ENCODE data around the gene SVOPL. TPM values are rescaled to one million over a fixed set of nuclear protein-coding genes. Genes with fewer than 3 reads are reported as not detected.

Gene SVOPL
- total RNA-seq, 1 donor from 2014 or later, result not detected

GRCh38 chr7:138627361-138627760 lies 73.8 kb downstream of the SVOPL start:
- no peaks in the 10 kb centered on the region for H3K36me3 Mint-ChIP-seq
- no peak for DNase-seq (ENCODE audit: extremely low spot score, unreplicated experiment)
- H3K4me3 Mint-ChIP-seq, result no peak overlapping the region
- H3K9me3 Mint-ChIP-seq, result no peaks in the 10 kb centered on the region
- TF ChIP-seq CTCF (conservative IDR thresholded peaks at IDR 0.05), result no peak
- H3K27ac Mint-ChIP-seq, result no peak overlapping the region
- no peaks in the 10 kb centered on the region for H3K27me3 Mint-ChIP-seq
- peaks cover 8% of the 10 kb centered on the region for H3K4me1 Mint-ChIP-seq (ENCODE audit: unreplicated experiment)

DNA sequence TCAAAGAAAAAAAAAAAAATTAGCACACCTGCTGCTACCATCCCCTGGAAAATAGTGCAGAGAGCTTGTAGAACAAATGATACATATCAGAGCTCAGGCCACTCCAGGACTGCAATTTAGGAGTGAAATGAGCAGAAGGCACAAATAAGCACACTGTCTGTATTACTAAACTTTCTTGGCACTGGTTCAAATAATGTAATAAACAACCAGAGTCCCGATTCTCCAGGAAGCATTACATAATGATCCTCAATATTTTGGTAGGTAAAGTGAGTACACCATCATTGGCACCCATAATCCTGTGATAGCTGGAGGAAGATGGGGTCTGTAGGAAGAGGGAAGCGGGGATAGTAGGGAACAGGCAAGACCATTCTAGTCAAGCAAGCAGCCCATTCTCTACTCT lies 74.3 kb downstream of the SVOPL start:
- Mint-ChIP-seq H3K36me3 (no peaks in the 10 kb centered on the region), H3K4me1 (ENCODE audit: unreplicated experiment) (peaks cover 8% of the 10 kb centered on the region), H3K4me3 (no peak overlapping the region), H3K27ac (no peak overlapping the region), H3K9me3 (no peaks in the 10 kb centered on the region), H3K27me3 (no peaks in the 10 kb centered on the region)
- DNase-seq (ENCODE audit: extremely low spot score, unreplicated experiment), result no peak
- no peak for TF ChIP-seq CTCF (conservative IDR thresholded peaks at IDR 0.05)

DNA sequence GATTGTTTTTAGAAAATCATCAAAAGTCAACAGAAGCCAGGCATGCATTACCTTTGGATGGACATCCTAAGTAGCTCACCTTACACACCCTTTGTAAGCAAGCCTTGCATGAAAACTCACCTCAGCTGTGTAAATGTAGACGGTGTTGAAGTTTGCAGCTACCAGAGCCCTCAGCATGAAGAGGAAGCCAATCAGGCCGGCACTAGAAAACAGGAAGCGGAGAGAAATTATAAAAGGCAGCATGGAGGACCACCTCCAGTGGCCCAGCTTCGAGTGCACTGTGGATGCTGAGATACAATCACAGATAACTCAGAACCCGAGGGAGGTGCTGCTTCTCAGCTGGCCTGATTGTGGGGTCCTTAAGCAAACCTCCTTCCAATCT lies 75.3 kb downstream of the SVOPL start:
- H3K36me3 Mint-ChIP-seq, result no peaks in the 10 kb centered on the region
- no peaks in the 10 kb centered on the region for H3K9me3 Mint-ChIP-seq
- H3K27me3 Mint-ChIP-seq, result no peaks in the 10 kb centered on the region
- TF ChIP-seq CTCF (conservative IDR thresholded peaks at IDR 0.05), result no peak
- H3K4me3 Mint-ChIP-seq, result no peak overlapping the region
- H3K4me1 Mint-ChIP-seq (ENCODE audit: unreplicated experiment), result peaks cover 8% of the 10 kb centered on the region
- DNase-seq (ENCODE audit: extremely low spot score, unreplicated experiment), result no peak
- no peak overlapping the region for H3K27ac Mint-ChIP-seq

- Mint-ChIP-seq H3K4me3 (no peak overlapping the region), H3K36me3 (no peaks in the 10 kb centered on the region), H3K27ac (no peak overlapping the region), H3K9me3 (no peaks in the 10 kb centered on the region), H3K4me1 (ENCODE audit: unreplicated experiment) (peaks cover 8% of the 10 kb centered on the region), H3K27me3 (no peaks in the 10 kb centered on the region)
- no peak for TF ChIP-seq CTCF (conservative IDR thresholded peaks at IDR 0.05)
- no peak for DNase-seq (ENCODE audit: extremely low spot score, unreplicated experiment)
Observed at GRCh38 chr7:138625084-138625848, 75.9 kb downstream of the SVOPL start.

DNA sequence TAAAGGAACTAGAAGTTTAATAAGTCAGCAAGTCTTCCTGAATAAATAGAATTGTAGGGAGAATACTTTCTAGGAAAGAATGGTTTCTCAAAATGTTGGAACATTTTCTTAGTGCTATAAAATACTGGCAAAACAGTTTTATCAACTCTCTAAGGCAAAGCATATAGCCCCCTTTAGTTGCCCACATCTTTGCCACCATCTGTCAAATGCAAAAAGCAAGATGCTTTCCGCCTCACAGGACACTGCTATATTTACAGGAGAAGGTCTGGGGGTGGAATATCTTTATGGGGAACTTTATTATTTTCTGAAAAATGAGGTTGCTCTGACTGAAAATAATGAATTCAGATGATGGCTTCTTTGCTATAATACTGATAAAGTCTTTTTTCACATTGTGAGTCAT lies 78.3 kb downstream of the SVOPL start:
- no peak overlapping the region for H3K27ac Mint-ChIP-seq
- peaks cover 4% of the 10 kb centered on the region for H3K4me1 Mint-ChIP-seq (ENCODE audit: unreplicated experiment)
- H3K4me3 Mint-ChIP-seq, result no peak overlapping the region
- H3K27me3 Mint-ChIP-seq, result no peaks in the 10 kb centered on the region
- no peaks in the 10 kb centered on the region for H3K36me3 Mint-ChIP-seq
- no peak for TF ChIP-seq CTCF (conservative IDR thresholded peaks at IDR 0.05)
- H3K9me3 Mint-ChIP-seq, result no peaks in the 10 kb centered on the region
- DNase-seq (ENCODE audit: extremely low spot score, unreplicated experiment), result no peak

Measured in type B pancreatic cell (in vitro differentiated cells).